Lower leg skin (tissue), 3 donors: ENCODE measurements around the gene RALY.

ENCODE experiments used
- POLR2A ChIP-seq, 2 donors: fragments of 450-650 bp; IDR thresholded peaks; one replicate each; pipeline ENCODE4 v1.6.1; 2016 to 2017; ENCODE audit warnings: antibody characterized with exemption in 2 of 2, mild to moderate bottlenecking in 1 of 2, moderate library complexity in 1 of 2
- TF ChIP-seq, protein P1 (sequence below), 3 donors: fragments of 450-650 bp; IDR thresholded peaks; one replicate each; pipeline ENCODE4 v1.5.1; 2016; ENCODE audit warnings: antibody characterized with exemption in 3 of 3, mild to moderate bottlenecking in 3 of 3, moderate library complexity in 2 of 3

DNA sequence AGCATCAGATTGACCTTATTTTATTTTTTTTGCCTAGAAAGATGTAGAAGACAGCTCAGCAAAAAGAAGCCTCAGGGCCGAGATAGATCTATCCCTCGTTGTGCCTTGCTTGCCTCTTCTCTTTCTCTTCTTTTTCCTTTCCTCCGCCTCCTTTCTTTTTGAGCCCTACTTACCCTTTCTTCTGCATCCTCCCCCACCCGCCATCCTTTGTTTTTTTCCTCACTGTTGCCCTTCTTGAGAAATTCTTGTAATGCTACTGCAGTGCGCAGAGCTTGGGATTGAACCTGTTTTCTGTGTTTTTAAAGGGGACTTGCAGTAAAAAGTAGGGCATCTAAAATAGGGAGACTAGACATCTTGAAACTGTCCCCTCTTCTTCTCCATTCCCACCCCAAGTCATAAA, 18.6 kb downstream of the RALY start:
- TF ChIP-seq, protein P1, sequence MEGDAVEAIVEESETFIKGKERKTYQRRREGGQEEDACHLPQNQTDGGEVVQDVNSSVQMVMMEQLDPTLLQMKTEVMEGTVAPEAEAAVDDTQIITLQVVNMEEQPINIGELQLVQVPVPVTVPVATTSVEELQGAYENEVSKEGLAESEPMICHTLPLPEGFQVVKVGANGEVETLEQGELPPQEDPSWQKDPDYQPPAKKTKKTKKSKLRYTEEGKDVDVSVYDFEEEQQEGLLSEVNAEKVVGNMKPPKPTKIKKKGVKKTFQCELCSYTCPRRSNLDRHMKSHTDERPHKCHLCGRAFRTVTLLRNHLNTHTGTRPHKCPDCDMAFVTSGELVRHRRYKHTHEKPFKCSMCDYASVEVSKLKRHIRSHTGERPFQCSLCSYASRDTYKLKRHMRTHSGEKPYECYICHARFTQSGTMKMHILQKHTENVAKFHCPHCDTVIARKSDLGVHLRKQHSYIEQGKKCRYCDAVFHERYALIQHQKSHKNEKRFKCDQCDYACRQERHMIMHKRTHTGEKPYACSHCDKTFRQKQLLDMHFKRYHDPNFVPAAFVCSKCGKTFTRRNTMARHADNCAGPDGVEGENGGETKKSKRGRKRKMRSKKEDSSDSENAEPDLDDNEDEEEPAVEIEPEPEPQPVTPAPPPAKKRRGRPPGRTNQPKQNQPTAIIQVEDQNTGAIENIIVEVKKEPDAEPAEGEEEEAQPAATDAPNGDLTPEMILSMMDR (IDR thresholded peaks at IDR 0.05) = no peak
- TF ChIP-seq POLR2A (IDR thresholded peaks at IDR 0.05) = no peak
